Uterus (tissue), 4 donors: ENCODE measurements around the gene TEX101. TPM values are rescaled to one million over a fixed set of nuclear protein-coding genes. Genes with fewer than 3 reads are reported as not detected.
"Not testable (repeated sequence)": the region's sequence is repeated elsewhere in the genome, so short reads cannot be mapped to it uniquely, and the experiment has no call there.

Source experiments
- DNase-seq, 2 donors: peaks; one replicate each; pipeline ENCODE4 v3.0.0-alpha.2; 2019 to 2020
- H3K27ac ChIP-seq, 2 donors: fragments of 200-600 bp; sonication (generic); 1 replicate in 1 of 2; 2 replicates in 1 of 2; pipeline ENCODE4 v1.5.1; 2016 to 2018
- H3K27me3 ChIP-seq, 2 donors: fragments of 200-600 bp; sonication (generic); one replicate each; pipeline ENCODE4 v1.5.1; 2018 to 2019; ENCODE audit warnings: control low read depth in 1 of 2
- H3K36me3 ChIP-seq, 2 donors: fragments of 200-600 bp; sonication (generic); one replicate each; pipeline ENCODE4 v1.5.1; 2019; ENCODE audit warnings: control low read depth in 1 of 2
- H3K4me1 ChIP-seq, 2 donors: fragments of 200-600 bp; sonication (generic); one replicate each; pipeline ENCODE4 v1.5.1; 2018 to 2019; ENCODE audit warnings: control low read depth in 1 of 2
- H3K4me3 ChIP-seq, 2 donors: fragments of 200-600 bp; sonication (generic); 1 replicate in 1 of 2; 2 replicates in 1 of 2; pipeline ENCODE4 v1.5.1; 2018 to 2019; ENCODE audit warnings: mild to moderate bottlenecking in 1 of 2
- H3K9me3 ChIP-seq, 2 donors: fragments of 200-600 bp; sonication (generic); one replicate each; pipeline ENCODE4 v1.5.1; 2019; ENCODE audit warnings: control low read depth in 1 of 2
- CTCF ChIP-seq, 4 experiments: fragments of 200-600 bp in 2 of 4; fragments of 450-650 bp in 2 of 4; sonication (generic) in 2 of 4; IDR thresholded peaks; one replicate each; pipeline ENCODE4 v1.5.1; 2016 to 2019; ENCODE audit warnings: antibody characterized with exemption in 4 of 4, mild to moderate bottlenecking in 2 of 4, moderate library complexity in 1 of 4
- POLR2A ChIP-seq, 2 donors: fragments of 450-650 bp; IDR thresholded peaks; one replicate each; pipeline ENCODE4 v1.6.1; 2016; ENCODE audit warnings: antibody characterized with exemption in 2 of 2, mild to moderate bottlenecking in 1 of 2, moderate library complexity in 1 of 2
- intact Hi-C: fragments of 100-400 bp; cut with DNase I; formaldehyde crosslinking; loops from one replicate; pipeline ENCODE4 v1.15.1; 2023; ENCODE audit warnings: low total_unique reads
- total RNA-seq, 4 donors: library from RNA; depleted of rRNA in 3 of 4; stranded (reverse); fragments of >200 nt in 3 of 4; gene quantifications; one replicate each; pipeline versions ENCODE4 v1.1.0 to v1.2.4, GENCODE V29; 2014 to 2023
- donor health status: DM: yes; HTN: yes; CAD: no.

The TEX101 gene
- total RNA-seq: not detected

GRCh38 chr19:43414554-43414953 lies at the start of gene TEX101:
Gene TEX101, plus strand, starts transcription at chr19:43414890. Its CDS starts 1,030 bp downstream, at chr19:43415920.
- Histone ChIP-seq H3K36me3 (no peaks in the 10 kb centered on the region), H3K4me1 (no peaks in the 10 kb centered on the region), H3K9me3 (no peaks in the 10 kb centered on the region), H3K27me3 (no peaks in the 10 kb centered on the region), H3K27ac (no peak within 1 kb of the TSS), H3K4me3 (no peak within 1 kb of the TSS)
- no peak for DNase-seq
- intact Hi-C loops: no loop called here
- no peak for TF ChIP-seq CTCF (IDR thresholded peaks at IDR 0.05)
- no peak for TF ChIP-seq POLR2A (IDR thresholded peaks at IDR 0.05)

- H3K27me3 ChIP-seq, H3K4me1 ChIP-seq, DNase-seq, H3K27ac ChIP-seq, H3K4me3 ChIP-seq, H3K9me3 ChIP-seq, intact Hi-C loops, H3K36me3 ChIP-seq: not testable (repeated sequence)
Measured at GRCh38 chr19:43365677-43366076, 49.0 kb upstream of the TEX101 start.

GRCh38 chr19:43367822-43368221 lies 46.9 kb upstream of the TEX101 start:
- Histone ChIP-seq H3K27me3 (no peaks in the 10 kb centered on the region), H3K4me3 (no peak overlapping the region), H3K36me3 (no peaks in the 10 kb centered on the region), H3K4me1 (no peaks in the 10 kb centered on the region), H3K27ac (no peak overlapping the region), H3K9me3 (no peaks in the 10 kb centered on the region)
- intact Hi-C loops: no loop called here
- DNase-seq: no peak
- TF ChIP-seq POLR2A (IDR thresholded peaks at IDR 0.05) (no peak), CTCF (IDR thresholded peaks at IDR 0.05) (no peak)

- H3K36me3 ChIP-seq, H3K4me3 ChIP-seq, H3K27me3 ChIP-seq, DNase-seq, H3K27ac ChIP-seq, H3K4me1 ChIP-seq, H3K9me3 ChIP-seq, intact Hi-C loops: not testable (repeated sequence)
Measured at GRCh38 chr19:43368897-43369296, 45.8 kb upstream of the TEX101 start.

- no peaks in the 10 kb centered on the region for H3K36me3 ChIP-seq
- TF ChIP-seq POLR2A (IDR thresholded peaks at IDR 0.05) (no peak), CTCF (IDR thresholded peaks at IDR 0.05) (no peak)
- intact Hi-C loops: no loop called here
- H3K27ac ChIP-seq: no peak overlapping the region
- H3K4me1 ChIP-seq: no peaks in the 10 kb centered on the region
- H3K4me3 ChIP-seq: no peak overlapping the region
- H3K9me3 ChIP-seq: no peaks in the 10 kb centered on the region
- no peaks in the 10 kb centered on the region for H3K27me3 ChIP-seq
- no peak for DNase-seq
Measured at GRCh38 chr19:43371909-43372308, 42.8 kb upstream of the TEX101 start.

- Histone ChIP-seq H3K9me3 (no peaks in the 10 kb centered on the region), H3K27me3 (no peaks in the 10 kb centered on the region), H3K4me3 (no peak overlapping the region), H3K36me3 (no peaks in the 10 kb centered on the region), H3K4me1 (no peaks in the 10 kb centered on the region), H3K27ac (no peak overlapping the region)
- DNase-seq: no peak
- intact Hi-C loops: no loop called here
- TF ChIP-seq CTCF (IDR thresholded peaks at IDR 0.05): no peak
- TF ChIP-seq POLR2A (IDR thresholded peaks at IDR 0.05): no peak
Measured at GRCh38 chr19:43372462-43372861, 42.2 kb upstream of the TEX101 start.

GRCh38 chr19:43377624-43378023 lies 37.1 kb upstream of the TEX101 start:
- H3K36me3 ChIP-seq, H3K4me3 ChIP-seq, H3K27me3 ChIP-seq, H3K4me1 ChIP-seq, intact Hi-C loops, H3K27ac ChIP-seq, DNase-seq, H3K9me3 ChIP-seq: not testable (repeated sequence)
